ENCODE data around the gene FBXO28.

The FBXO28 gene

GRCh38 chr1:224085421-224086108 lies 28.3 kb upstream of the FBXO28 start:
- H3K36me3 Mint-ChIP-seq (ENCODE audit: low read depth): no peaks in the 10 kb centered on the region
- H3K4me3 Mint-ChIP-seq: no peak overlapping the region
- peaks cover 24% of the 10 kb centered on the region for H3K27me3 Mint-ChIP-seq
- peaks cover under 1% of the 10 kb centered on the region for H3K4me1 Mint-ChIP-seq
- ATAC-seq: no peak
- no peaks in the 10 kb centered on the region for H3K9me3 Mint-ChIP-seq
- DNase-seq: no peak
- no peak overlapping the region for H3K27ac Mint-ChIP-seq

DNA sequence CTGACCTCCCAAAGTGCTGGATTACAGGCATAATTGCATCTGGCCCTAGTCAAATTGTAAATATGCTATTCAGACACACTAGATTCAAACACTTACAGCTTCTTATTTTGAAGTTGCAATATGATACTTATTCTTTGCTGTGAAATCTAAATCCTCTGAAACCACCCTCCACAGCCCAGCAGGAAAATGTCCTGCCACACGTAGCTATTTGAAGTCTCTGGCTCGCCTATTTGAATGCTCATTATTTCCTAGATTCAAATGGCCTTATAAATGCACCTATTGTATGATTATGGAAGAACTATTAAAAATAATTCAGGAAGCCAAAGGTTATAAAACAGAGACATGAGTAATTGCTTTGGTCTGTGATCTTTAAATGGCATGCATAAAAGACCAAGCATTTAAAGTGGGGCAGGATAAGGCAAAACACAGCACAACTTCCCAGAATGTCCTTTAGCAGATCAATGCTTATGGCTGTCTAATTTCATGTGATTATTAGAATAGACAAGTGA lies 26.6 kb upstream of the FBXO28 start:
- H3K27me3 Mint-ChIP-seq: peaks cover 29% of the 10 kb centered on the region
- H3K36me3 Mint-ChIP-seq (ENCODE audit: low read depth): no peaks in the 10 kb centered on the region
- no peaks in the 10 kb centered on the region for H3K9me3 Mint-ChIP-seq
- no peaks in the 10 kb centered on the region for H3K4me1 Mint-ChIP-seq
- ATAC-seq: no peak
- no peak overlapping the region for H3K27ac Mint-ChIP-seq
- no peak for DNase-seq
- no peak overlapping the region for H3K4me3 Mint-ChIP-seq

DNA sequence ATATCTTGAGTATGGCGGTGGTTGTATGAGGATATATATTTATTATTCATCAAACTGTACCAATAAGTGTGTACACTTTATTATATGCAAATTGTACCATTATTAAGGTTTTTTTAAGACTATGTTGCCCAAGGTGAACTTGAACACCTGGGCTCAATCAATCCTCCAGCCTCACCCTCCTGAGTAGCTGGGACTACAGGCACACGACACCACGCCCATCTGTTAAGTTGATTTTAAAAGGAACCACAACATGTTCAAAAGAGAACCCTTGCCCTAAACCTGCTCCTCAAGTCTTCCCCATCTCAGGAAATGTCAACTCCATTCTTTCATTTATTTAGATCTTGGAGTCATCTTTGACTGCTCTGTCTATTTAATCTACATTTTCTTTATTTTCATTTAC lies 24.3 kb upstream of the FBXO28 start:
- DNase-seq: no peak
- no peak overlapping the region for H3K27ac Mint-ChIP-seq
- no peak overlapping the region for H3K4me3 Mint-ChIP-seq
- no peaks in the 10 kb centered on the region for H3K9me3 Mint-ChIP-seq
- peaks cover 29% of the 10 kb centered on the region for H3K27me3 Mint-ChIP-seq
- H3K36me3 Mint-ChIP-seq (ENCODE audit: low read depth): no peaks in the 10 kb centered on the region
- H3K4me1 Mint-ChIP-seq: no peaks in the 10 kb centered on the region
- no peak for ATAC-seq

- Mint-ChIP-seq H3K4me1 (no peaks in the 10 kb centered on the region), H3K27me3 (peaks cover 26% of the 10 kb centered on the region), H3K36me3 (ENCODE audit: low read depth) (no peaks in the 10 kb centered on the region), H3K27ac (no peak overlapping the region), H3K9me3 (no peaks in the 10 kb centered on the region), H3K4me3 (no peak overlapping the region)
- DNase-seq: no peak
- no peak for ATAC-seq
These were observed 23.8 kb upstream of the FBXO28 start for GRCh38 chr1:224090116-224090515.

DNA sequence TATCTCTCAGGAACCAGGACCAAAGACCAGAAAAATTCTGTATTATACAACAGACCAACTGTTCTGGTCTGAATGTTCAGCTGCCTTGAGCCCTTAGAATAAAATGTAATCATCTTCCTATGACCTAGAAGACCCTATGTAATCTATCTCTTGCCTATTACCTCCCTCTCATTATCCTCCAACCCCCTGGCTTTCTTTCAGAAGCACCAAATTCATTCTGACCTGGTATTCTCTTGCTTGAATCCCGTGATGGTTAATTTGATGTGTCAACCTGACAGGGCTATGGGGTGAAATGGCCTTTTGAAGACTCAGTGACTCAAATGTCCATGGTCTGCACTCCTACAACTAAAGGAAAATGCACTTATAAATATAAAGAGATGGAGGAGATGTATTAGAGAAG lies 21.8 kb upstream of the FBXO28 start:
- ATAC-seq (no peak), DNase-seq (no peak)
- no peaks in the 10 kb centered on the region for H3K36me3 Mint-ChIP-seq (ENCODE audit: low read depth)

GRCh38 chr1:224092601-224093000 lies 21.3 kb upstream of the FBXO28 start:
- no peak overlapping the region for H3K4me3 Mint-ChIP-seq
- H3K36me3 Mint-ChIP-seq (ENCODE audit: low read depth): no peaks in the 10 kb centered on the region
- ATAC-seq (no peak), DNase-seq (no peak)
- H3K9me3 Mint-ChIP-seq: no peaks in the 10 kb centered on the region
- H3K4me1 Mint-ChIP-seq: no peaks in the 10 kb centered on the region
- H3K27ac Mint-ChIP-seq: no peak overlapping the region
- H3K27me3 Mint-ChIP-seq: peaks cover 18% of the 10 kb centered on the region

More for the DNA sequence above, 21.8 kb upstream of the FBXO28 start:
- H3K9me3 Mint-ChIP-seq: no peaks in the 10 kb centered on the region
- no peak overlapping the region for H3K27ac Mint-ChIP-seq
- peaks cover 20% of the 10 kb centered on the region for H3K27me3 Mint-ChIP-seq
- no peak overlapping the region for H3K4me3 Mint-ChIP-seq
- no peaks in the 10 kb centered on the region for H3K4me1 Mint-ChIP-seq

DNA sequence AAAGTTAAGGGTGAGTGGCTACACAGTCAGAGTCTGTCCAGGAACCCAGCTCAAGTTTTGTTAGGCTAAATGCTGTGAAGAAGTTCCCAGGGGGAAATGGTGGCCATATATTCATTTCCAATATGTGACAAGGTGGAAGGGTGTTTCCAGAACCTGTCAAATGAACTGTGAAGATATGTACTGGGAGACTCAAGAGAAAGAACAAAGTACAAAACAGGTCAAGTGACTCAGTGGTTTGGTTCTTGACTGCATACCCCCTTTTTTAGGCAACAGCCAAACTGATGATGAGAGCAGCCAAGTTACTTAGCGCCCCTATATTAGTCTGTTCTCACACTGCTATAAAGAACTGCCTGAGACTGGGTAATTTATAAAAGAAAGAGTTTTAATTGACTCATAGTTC lies 18.6 kb upstream of the FBXO28 start:
- H3K4me3 Mint-ChIP-seq: no peak overlapping the region
- ATAC-seq (no peak), DNase-seq (no peak)
- H3K9me3 Mint-ChIP-seq: no peaks in the 10 kb centered on the region
- peaks cover 11% of the 10 kb centered on the region for H3K27me3 Mint-ChIP-seq
- no peak overlapping the region for H3K27ac Mint-ChIP-seq
- no peaks in the 10 kb centered on the region for H3K36me3 Mint-ChIP-seq (ENCODE audit: low read depth)
- no peaks in the 10 kb centered on the region for H3K4me1 Mint-ChIP-seq

- no peak overlapping the region for H3K27ac Mint-ChIP-seq
- no peaks in the 10 kb centered on the region for H3K36me3 Mint-ChIP-seq (ENCODE audit: low read depth)
- H3K4me3 Mint-ChIP-seq: no peak overlapping the region
- H3K4me1 Mint-ChIP-seq: no peaks in the 10 kb centered on the region
- no peaks in the 10 kb centered on the region for H3K9me3 Mint-ChIP-seq
- peaks cover 10% of the 10 kb centered on the region for H3K27me3 Mint-ChIP-seq
- no peak for DNase-seq
- ATAC-seq: no peak
These were observed 18.0 kb upstream of the FBXO28 start for GRCh38 chr1:224095867-224096266.

DNA sequence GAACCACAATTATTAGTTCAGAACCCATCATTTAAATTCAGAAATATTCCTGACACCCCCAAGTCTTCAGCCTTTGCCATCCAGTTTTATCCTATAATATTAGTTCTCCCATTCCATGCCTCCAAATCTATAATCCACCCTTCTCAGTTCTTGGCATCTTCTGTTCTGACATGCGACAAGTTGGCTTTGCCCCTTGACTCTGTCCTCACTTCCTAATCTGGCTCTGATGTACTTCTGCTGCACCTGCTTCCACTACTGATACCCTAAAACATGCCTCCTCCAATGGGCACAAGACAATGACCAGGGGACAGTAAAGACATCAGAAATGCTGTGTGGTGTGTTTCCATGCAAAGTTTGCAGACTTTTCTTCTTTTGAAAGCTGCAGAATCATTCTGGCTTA lies 17.1 kb upstream of the FBXO28 start:
- no peaks in the 10 kb centered on the region for H3K4me1 Mint-ChIP-seq
- H3K9me3 Mint-ChIP-seq: no peaks in the 10 kb centered on the region
- no peaks in the 10 kb centered on the region for H3K36me3 Mint-ChIP-seq (ENCODE audit: low read depth)
- H3K27ac Mint-ChIP-seq: no peak overlapping the region
- ATAC-seq (no peak), DNase-seq (no peak)
- no peak overlapping the region for H3K4me3 Mint-ChIP-seq
- peaks cover 7% of the 10 kb centered on the region for H3K27me3 Mint-ChIP-seq

GRCh38 chr1:224098007-224098406 lies 15.9 kb upstream of the FBXO28 start:
- ATAC-seq: no peak
- Mint-ChIP-seq H3K36me3 (ENCODE audit: low read depth) (no peaks in the 10 kb centered on the region), H3K27me3 (peaks cover 5% of the 10 kb centered on the region), H3K4me3 (no peak overlapping the region), H3K9me3 (no peaks in the 10 kb centered on the region), H3K27ac (no peak overlapping the region), H3K4me1 (no peaks in the 10 kb centered on the region)
- no peak for DNase-seq

GRCh38 chr1:224106568-224107281 lies 7.2 kb upstream of the FBXO28 start:
- H3K4me3 Mint-ChIP-seq: no peak overlapping the region
- no peak overlapping the region for H3K27ac Mint-ChIP-seq
- H3K9me3 Mint-ChIP-seq: no peaks in the 10 kb centered on the region
- no peak for DNase-seq
- no peaks in the 10 kb centered on the region for H3K36me3 Mint-ChIP-seq (ENCODE audit: low read depth)
- peak; percentile 49 for ATAC-seq
- H3K4me1 Mint-ChIP-seq: peaks cover 3% of the 10 kb centered on the region
- peaks cover 15% of the 10 kb centered on the region for H3K27me3 Mint-ChIP-seq

GRCh38 chr1:224107282-224107625 lies 6.7 kb upstream of the FBXO28 start:
- Mint-ChIP-seq H3K4me1 (peaks cover 3% of the 10 kb centered on the region), H3K27ac (no peak overlapping the region), H3K27me3 (peaks cover 15% of the 10 kb centered on the region), H3K9me3 (no peaks in the 10 kb centered on the region), H3K4me3 (no peak overlapping the region), H3K36me3 (ENCODE audit: low read depth) (no peaks in the 10 kb centered on the region)
- ATAC-seq (no peak), DNase-seq (no peak)

DNA sequence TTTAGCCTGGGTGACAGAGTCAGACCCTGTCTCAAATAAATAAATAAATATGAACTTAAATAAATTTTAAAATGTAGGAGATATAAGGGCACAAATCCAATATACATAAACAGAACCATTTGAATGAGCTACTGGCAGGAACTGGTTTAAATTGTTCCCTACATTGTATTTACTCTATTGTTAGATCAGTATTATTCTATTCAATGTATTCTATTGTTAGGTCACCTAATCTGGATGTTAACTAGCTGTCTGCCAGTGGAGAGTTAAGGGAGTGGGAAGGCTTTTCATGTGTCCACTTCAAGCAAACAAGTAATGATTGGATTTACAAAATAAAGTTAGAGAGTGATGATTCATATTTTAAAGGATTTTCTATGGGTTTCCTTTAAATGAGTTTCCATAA lies 4.9 kb upstream of the FBXO28 start:
- H3K4me3 Mint-ChIP-seq: no peak overlapping the region
- peaks cover 14% of the 10 kb centered on the region for H3K27me3 Mint-ChIP-seq
- ATAC-seq: no peak
- H3K27ac Mint-ChIP-seq: no peak overlapping the region
- H3K4me1 Mint-ChIP-seq: peaks cover 9% of the 10 kb centered on the region
- no peaks in the 10 kb centered on the region for H3K36me3 Mint-ChIP-seq (ENCODE audit: low read depth)
- H3K9me3 Mint-ChIP-seq: no peaks in the 10 kb centered on the region
- no peak for DNase-seq

DNA sequence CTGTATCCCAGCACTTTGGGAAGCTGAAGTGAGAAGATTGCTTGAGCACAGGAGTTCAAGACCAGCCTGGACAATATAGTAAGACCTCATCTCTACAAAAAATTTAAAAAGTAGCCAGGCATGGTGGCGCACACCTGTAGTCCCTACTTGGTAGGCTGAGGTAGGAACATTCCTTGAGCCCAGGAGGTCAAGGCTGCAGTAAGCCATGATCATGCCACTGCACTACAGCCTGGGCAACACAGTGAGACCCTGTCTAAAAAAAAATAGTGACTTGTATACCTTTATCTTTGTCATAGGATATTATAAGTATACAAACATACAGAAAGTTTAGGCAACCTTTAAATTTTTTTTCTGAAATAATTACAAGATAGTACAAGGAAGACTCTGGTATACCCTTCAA lies 3.9 kb upstream of the FBXO28 start:
- H3K27ac Mint-ChIP-seq: no peak overlapping the region
- peaks cover 11% of the 10 kb centered on the region for H3K4me1 Mint-ChIP-seq
- no peak for ATAC-seq
- H3K27me3 Mint-ChIP-seq: peaks cover 10% of the 10 kb centered on the region
- H3K36me3 Mint-ChIP-seq (ENCODE audit: low read depth): no peaks in the 10 kb centered on the region
- no peak overlapping the region for H3K4me3 Mint-ChIP-seq
- no peaks in the 10 kb centered on the region for H3K9me3 Mint-ChIP-seq
- no peak for DNase-seq

GRCh38 chr1:224113005-224113404 lies 906 bp upstream of the FBXO28 start:
- Mint-ChIP-seq H3K27ac (no peak overlapping the region), H3K4me1 (peaks cover 27% of the 10 kb centered on the region), H3K36me3 (ENCODE audit: low read depth) (peaks cover 4% of the 10 kb centered on the region), H3K9me3 (no peaks in the 10 kb centered on the region), H3K27me3 (peaks cover 7% of the 10 kb centered on the region), H3K4me3 (no peak overlapping the region)
- ATAC-seq (no peak), DNase-seq (no peak)

Measured in activated naive CD8-positive, alpha-beta T cell treated with anti-CD3 and anti-CD28 coated beads, Interleukin-2, amount 50 U/mL, for 24 hours (primary cell).